Eye (tissue), 1 donor: ENCODE results near the gene TOP3B.
A peak's percentile ranks its signal among the peaks of the same experiment; 100 is the strongest.

ENCODE experiments used
- DNase-seq: peaks from one replicate; pipeline ENCODE4 v3.0.0-alpha.2; 2015

TOP3B gene

DNA sequence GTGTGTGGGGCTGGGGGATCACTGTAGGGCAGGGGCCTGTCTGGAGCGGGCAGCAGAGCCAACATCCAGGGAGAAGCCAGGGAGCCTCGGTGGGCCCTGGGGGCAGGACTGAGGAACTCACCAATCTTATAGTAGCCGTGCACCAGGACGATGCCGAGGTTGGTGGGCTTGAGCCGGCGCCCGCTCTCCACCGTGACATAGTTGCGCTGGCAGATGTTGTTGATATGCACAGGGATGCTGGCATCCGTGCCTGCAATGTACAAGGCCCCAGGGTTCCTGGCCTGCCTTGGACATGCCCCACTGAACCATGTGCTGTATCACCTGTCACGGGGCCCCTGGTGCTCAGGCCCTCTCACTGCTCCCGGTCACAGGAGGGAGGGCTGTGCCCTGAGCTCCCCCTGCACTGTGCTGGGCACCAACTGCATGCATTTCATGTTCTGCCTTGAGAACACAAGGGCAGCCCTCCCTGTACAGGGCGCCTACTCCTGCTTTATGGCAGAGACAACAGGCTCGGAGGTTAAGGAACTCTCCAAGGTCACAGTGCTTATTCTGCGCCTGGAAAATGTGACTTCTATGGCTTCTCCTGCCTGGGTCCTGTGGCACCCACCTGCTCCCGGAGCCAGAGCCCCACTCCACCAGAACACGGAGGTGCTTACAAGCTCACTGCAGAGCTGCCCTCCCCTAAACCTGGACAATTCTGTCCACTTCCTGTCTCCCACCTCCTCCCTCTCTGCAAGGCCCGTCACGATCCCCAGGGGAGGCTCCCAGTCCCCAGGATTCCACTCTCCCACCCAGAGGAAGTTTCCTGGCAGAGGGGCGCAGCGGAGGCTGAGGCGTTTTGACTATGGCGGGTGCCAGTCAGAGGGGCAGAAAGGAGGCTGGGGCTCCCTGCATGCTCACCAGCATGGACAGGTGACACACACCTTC is 22.1 kb downstream of the TOP3B start:
- no peak for DNase-seq

DNA sequence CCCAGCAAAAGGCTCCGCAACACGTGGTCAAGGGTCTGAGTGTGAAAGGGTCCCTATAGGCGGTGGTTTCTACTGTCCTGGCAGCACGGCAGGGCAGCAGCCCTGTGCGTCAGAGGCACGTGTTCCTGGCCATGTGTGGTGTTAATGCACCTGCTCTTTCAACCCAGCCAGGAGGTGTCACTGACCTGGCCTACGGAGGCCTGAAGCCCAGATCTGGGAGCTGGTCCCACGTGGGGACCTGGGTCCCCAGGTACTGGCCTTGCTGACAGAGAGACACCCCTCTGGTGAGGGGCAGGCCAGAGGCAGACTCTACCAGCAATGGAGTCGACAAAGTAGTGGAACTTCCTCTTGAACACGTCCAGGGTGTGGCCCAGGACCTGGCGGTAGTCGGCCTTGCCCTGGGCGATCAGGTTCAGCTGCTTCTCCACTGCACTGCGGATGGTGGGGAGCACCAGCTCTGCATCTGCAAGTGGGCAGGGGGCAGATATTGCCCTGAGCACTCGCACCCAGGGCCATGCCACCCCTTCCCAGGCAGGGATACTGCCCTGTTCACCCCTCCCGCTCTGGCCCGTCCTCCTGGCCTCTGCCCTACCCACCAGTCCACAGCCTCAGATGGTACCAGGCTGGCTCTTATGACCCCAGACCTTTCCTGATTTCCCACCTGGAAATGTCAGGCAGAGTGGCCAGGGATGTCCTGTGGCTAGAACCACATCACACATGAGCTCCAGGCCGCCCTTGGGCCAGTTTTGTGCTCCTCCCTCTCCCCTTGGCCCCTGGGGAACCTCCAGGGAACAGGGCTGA is 23.1 kb downstream of the TOP3B start:
- no peak for DNase-seq

DNA sequence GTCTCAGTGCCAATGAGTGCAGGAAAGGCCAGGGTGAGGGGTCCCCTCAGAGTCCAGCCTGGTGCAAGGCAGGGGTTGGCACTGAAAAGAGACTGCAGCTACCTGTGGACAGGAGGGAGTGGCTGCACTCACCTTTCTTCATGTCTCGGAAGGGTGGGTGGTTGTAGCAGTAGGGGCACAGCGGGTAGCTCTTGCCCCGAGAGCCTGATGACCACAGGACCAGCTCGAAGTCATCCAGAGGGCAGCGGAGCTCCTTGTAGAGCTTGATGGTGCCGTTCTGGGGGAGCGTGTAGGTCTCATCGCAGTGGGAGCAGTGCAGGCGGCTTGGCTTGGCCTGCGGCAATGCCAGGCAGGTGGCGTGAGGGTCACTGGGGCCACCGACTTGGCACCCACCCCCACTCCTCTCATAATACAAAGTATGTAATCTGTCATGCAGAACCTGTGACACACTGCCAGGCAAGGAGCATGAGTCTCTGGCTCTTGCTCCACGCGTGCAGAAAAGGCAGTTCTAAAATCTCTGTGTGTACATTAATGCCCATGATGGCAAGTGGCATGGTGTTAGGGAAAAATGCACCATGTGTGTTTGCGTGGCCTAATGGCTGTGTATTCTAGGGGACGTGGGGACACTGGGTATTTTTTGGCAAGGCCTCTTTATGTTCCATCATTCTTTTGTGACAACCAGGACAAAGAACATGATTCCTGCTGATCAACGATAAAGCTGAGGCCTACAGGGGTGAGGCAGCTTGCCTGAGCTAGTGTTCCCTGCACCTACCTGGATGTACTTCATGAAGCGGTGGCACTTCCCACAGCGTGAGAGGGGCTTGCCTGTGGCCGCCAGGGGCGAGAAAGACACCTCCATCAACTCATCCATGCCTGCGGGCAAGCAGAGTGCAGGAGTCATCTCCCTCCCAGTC is 24.0 kb downstream of the TOP3B start:
- no peak for DNase-seq

DNA sequence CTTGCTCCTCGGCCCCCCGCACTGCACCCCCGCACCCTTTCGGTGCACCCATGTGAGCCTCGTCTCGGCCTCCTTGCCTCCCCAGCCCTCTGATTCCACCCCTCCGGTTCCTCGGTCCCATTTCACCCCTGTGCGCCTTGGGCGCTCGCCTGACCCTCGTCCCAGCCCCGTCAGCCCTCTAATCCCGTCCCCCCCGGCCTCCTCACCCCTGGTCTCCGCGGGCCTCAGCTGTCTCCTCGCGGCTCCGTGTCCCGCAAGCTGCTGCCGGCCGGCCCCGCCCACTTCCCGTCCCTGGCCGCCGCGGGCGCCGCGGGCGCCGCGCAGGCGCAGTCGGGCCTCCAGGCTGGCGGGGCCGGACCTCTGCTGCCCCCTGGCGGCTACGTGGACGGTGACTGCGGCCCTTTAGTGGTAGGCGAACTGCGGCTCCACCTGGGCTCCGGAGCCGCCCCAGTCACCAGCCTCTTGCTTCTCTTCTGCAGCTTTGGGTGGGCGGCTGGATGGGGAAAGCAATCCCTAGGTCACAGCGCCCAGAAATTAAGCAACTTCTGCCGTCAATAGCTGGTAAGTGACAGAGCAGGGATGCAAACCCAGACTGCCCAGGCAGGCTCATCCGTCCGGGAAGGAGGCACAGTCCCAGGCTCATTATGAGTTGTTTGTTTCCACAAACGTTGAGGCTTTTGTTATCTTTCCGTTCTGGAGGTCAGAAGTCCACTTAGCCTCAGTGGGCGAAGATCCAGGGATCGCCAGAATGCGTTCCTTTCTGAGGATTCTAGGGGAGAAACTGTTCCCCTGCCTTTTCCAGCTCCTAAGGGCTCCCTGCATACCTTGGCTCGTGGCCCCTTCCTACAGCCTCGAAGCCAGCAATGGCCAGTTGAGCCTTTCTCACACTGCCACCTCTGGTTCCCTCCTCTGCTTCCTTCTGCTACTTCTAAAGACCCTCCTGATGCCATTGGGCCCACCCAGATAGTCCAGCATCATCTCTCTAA is 29.7 kb downstream of the TOP3B start, which contains the start of gene PPM1F:
Gene PPM1F, minus strand, starts transcription at position 263 of the 986 bp plus-strand sequence. CDS start 6,800 bp downstream, outside the sequence.
- DNase-seq, result peak; percentile 93

DNA sequence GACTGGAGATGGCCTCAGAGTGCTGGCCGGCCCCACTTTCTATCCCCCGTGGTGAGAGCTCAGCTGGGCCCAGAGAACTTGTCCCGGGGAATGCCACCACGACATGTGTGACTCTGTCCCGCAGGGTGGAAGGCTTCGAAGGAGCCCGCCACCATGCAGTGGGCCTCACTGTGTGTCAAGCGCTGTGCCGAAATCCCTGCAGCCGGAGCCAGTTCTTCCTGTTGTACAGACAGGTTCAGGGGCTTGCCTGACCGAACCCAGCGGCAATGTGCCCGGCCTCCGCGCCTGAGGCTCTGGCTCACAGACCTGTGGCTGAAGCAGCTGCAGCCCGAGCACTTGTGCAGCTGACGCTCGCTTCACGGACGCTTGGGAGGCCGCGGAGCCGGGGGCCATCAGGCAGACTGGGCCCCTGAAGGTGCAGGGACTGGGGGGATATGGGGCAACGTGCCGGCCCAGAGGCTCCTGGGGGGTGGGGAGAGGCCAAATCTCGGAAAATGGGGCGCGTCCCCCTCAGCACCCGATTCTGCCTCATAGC is 30.6 kb downstream of the TOP3B start:
- peak; percentile 73 for DNase-seq

DNA sequence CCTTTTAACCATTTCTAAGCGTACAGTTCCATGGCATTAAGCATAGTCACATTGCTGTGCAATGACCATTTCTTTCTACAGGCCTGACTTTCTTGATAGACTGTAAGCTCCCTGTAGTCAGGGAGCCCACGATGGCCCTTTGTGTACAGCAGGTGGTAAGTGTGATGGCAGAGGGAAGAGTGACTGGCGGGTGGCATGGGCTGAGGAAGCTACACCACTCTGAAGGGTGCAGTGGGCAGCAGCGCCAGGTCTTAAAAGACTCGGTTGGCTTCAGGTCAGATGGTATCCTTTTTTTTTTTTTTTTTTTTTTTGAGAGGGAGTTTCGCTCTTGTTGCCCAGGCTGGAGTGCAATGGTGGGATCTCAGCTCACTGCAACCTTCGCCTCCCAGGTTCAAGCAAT is 31.5 kb downstream of the TOP3B start:
- DNase-seq, result no peak

DNA sequence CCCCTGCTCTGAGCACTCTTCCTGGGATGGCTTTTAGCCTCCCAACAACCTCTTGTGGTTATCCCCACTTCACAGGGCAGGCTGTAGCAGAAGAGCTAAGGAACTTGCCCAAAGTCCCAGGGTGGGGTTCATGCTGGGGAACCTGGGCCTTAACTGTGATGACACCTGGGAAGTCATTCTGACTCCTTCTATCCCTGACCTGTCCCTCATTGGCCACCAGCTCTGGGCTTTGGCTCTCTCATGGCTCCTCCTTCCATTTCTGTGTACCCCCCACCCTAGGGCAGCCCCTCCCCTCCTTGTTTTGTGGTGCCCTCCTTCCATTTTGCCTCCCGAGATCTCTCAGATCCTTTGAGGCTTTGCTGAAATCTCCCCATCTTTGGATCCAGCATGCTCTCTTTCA is 32.6 kb downstream of the TOP3B start:
- DNase-seq, result no peak

DNA sequence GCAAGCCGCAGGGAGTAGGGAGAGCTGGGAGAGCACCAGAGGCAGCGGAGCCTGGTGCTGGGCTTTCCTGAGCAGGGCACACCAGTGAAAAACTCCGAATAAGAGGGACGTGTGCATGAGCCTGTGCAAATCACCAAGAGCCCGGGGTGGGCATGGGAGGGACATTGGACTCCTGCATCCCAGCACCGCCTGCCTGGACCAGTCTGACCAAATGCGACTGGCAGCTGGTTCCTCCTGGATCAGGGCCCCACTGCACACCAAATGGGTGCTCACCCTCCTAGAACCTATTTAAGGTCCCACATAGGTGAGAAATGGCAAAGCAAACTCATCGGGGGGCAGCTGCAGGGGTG is 33.0 kb downstream of the TOP3B start:
- no peak for DNase-seq

DNA sequence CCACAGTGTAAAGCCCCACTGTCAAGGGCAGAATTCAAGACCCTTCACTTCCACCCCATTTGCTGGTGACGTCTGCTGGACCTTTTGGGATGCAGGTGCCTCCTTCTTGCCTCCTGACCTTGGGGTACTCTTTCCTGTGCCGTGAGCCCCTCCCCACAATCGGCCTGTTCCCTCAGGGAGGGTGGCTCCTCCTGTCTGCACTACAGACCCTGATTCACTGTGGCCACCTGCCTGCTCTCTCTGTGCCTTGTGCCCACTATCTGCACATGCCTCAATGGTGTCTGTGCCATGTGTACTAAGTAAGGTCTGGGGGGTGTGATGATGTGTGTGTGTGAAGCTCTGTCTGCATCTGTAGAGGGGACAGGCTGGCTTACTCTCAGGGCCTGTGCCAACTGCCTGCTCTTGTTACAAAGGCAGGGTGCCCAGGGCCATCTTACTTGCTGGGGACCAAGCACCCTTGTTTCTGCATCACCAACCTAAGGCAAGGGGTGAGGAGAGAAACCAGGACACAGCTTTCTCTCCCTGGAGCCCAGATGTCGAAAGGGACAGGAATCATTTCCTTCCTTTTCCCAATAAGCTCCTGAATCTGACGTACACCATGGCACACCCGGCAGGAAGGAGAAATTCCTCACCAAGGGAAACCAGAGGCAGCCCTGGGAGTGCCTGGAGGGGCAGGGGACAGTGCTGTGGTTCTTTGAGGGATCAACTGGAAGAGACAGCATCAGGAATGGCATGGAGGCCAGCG is 33.6 kb downstream of the TOP3B start:
- DNase-seq, result no peak

DNA sequence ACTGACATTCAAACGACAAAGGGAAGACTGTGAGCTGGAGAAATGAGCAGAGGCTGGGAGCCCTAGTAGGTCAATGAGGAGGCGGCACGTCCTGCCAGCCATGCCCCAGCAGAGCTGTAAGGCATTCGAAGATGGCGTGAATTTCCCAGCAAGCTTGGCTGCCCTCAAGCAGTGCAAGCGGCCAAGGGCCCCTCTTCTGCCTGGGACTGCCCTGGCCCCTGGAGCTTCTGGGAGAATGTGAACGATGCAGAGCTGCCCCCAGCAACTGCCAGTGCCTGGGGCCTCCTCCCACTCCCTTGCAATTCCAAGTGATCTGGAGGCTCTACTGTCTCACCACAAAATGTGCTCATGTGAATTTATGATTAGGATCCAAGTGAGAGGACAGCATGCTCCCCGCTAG is 34.2 kb downstream of the TOP3B start:
- no peak for DNase-seq

DNA sequence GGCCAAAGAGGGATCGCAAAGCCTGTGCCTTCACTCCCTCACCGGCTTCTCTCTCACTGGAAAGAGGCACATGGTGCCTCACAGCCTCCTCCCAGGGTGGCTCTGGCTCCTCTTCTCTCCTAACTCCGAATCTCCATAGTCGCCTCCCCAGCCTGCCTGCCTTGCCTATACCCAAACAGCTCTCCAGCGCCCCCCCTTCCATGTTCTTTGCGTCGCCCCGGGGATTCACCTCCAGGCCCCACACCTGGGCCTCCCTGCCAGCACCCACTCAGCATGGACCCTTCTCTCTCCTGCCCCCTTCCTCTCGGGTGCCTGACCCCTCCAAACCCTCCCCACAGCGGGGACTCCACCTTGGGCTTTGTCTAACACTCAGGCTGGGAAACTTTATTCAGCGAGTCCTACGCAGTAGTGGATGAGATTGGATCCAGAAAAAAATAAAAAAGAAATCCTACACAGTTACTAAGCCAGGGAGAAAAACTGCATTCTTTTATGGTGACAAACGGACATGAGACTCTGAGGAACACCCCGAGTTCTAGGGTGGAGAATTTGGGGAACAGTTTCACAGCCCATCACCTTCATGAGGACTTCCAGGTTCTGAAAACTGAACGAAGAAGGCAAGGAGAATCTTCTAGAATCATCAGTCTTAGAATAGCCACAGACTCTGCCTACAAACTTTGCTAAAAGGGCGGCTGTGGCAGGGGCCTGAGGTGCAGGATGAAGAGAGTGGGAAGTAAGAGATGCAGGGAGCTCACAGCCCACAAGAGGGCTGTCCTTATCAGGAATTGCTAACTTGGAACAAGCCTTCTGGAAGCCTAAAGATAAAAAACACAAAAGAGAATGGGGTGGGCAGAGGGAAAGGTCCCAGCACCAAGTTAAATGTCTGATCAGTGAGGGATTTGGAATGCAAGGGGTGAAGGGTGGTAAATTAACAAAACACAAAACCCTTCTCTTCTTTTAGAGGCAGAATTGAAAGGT is 35.3 kb downstream of the TOP3B start:
- DNase-seq, result peak; percentile 52

DNA sequence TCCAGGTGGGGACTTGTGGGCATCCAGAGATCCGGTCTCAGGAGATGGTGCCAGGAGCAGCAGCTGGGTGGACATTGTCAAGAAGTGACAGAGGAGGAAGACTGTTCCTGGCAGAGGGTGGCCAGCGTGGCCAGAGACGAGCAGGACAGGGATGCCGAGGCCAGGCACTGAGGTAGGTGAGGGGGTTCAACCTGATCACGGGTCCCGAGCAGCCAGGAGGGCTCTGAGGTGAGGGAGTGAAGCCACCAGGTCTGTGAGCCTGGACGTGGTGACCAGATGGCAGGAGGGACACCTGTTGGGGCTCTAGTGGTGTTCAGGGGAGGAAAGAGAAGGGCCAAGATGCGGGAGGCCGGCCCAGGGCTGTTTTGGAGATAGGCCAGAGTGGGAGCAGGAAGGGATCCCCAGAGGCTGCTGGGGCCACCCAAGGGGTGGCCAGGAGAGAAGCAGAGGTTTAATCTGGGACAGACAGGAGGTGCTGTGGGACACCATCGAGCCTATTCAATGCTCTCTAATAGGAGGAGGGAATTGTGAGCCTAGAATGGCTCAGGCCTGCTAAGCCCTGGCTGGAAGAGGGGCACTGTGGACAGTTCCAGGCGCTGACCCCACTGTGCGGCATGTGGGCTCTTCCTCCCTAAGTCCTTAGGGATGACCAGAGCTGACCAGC is 36.2 kb downstream of the TOP3B start:
- DNase-seq, result no peak

DNA sequence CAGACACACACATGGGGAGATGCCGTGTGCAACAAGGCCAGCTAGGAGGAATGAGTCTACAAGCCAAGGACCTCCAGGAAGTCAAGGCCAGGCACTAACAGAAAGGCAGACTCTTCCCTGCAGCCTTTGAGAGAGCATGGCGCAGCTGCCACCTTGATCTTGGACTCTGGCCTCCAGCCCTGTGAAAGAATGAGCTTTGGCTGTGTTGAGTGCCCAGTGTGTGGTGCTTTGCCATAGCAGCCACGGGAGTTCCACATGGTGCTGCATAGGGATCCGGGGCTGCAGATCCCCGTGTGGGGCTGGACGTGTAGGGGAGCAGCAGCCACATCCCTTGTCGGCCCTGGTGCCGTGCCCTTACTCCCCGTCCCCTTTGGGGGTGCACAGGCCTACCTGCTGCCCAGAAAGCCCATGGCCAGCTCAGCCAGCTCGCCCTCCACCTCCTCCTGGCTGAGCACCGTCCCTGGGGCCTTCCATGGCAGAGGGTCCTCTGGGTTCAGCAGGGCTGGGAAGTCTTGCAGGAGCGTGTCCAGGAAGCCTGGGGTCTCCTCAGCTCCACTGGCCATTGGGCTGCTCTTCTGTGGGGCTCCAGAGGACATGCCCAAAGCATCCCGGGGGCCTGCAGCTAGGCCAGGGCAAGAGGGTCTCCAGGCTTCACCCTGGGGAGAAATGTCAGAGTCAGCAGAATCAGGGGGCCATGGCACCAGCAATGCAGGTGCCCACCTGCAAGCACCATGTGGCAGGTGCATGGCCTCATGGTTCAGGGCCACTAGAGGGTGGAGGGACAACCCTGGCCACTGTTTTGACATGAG is 36.9 kb downstream of the TOP3B start:
- no peak for DNase-seq

DNA sequence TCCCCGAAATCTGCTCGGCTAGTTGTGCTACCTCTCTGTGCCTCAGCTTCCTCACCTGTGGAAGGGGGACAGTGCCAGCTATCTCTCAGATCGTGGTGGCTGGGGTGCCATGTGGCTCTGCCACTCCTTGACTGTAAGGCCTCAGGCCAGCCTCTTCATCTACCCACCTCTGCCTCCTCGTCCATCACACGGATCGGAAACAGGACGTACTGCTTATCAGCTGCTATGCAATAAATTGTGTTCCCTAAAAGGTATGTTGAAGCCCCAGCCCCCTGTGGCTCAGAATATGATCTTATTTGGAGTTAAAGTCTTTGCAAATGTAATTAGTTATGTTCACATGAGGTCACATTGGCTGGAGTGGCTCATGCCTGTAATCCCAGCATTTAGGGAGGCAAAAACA is 37.7 kb downstream of the TOP3B start:
- DNase-seq, result no peak

DNA sequence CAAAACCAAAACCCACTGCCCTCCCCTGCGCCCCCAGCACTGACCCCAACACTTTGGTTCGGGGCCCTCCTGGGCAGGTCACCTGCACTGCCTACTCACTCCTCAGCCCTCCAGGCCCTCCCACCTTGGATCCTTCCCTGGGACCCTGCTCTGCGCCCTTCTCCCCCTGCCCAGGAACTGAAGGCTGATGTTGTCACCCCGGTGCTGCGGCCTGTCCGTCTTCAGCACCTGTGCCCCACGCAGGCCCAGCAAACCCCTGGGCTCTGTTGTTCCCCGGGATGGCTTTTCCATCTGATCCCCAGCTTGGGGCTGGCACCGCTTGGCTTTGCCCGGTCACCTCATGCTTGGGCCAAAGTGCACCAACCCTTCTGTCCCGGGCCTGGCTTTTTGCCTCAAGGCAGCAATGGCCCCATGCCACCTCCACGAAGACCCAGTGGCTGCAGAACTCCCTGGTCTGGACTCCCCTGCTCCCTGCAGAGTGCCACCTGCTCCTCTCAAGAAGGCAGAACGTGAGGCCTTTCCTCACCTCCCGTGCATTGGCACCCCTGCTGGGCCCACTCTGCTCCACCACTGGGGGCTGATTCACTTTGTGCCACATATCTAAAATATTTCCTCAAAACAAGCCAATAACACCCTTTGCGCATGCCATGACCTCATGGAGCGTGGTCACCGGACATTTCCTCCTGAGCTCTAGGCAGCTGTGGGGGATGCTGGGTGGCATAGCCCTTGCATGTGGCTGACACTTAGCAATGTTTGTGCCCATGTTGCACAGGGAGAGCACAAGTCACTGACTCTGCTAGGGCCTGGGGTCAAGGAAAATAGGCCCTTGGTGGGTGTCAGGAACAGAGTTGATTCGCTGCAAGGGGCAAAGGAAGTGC is 38.8 kb downstream of the TOP3B start:
- DNase-seq, result no peak

DNA sequence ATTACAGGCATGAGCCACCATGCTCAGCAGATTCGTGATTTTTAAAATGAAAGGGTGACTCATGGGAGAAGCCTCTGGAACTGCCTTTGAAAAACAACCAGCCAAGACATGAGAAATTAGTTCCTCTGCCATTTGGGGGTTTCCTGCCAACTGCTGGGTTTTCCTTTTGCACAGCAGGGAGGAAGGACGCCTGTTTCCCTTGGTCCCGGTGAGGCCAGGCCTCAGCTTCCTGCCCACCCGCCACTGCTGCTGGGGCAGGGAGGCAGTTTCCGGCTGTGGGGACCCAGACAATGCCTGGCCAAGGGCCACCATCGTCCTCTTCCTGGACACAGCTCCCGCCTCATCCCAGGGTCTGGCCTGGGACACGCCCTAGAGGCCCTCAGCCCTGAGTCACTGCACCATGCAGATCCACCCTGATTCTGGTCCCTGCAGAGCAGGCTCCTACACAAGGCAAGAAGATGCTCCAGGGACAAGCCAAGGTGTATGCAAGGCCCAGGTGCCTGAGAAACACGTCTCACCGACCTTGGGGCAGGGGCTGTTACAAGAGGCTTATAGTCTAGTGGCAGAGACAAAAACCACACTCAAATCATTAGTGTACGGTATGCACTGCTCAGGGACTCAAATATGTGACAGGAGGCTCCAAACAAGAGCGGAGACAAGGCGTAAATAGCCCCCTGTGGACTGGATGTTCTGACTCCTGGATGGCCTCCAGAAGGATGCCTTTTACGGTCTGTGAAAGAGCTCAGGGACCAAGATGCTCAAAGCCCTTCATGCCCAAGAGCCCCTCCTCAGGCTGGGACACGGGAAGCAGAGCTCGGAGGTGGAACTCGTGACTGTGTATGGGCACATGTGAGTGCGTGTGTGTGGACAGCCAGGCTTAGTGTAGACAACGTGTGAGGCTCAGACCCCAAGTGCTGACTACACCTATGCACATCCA is 39.9 kb downstream of the TOP3B start:
- DNase-seq, result no peak
